Measurements from ENCODE around the gene REV3L. TPM values are rescaled to one million over a fixed set of nuclear protein-coding genes. Genes with fewer than 3 reads are reported as not detected.

The REV3L gene
- total and polyA plus RNA-seq, 2 donors (not counting 3 experiments of a cell fraction or from before 2014, with no cell fraction given): 6.0 to 22.7 TPM

- dilution Hi-C loops (cut with MboI; ENCODE audit: extremely low pct_ligation_motif_present, low sequenced_read_pairs): no loop called here
- BruUV-seq (replicated peaks): no TSS peak
- H3K9me1 ChIP-seq (replicated peaks; ENCODE audit: control insufficient read depth, extremely low read depth, insufficient read depth, low read length): no peaks in the 10 kb centered on the region
- H2AFZ ChIP-seq (ENCODE audit: low read depth, low read length): no peak overlapping the region
- DNase-seq (ENCODE audit: low read depth, low spot score) (peak; percentile 59), FAIRE-seq (no peak)
- H3K79me2 ChIP-seq (ENCODE audit: control insufficient read depth, insufficient read depth, low read length): peaks cover 29% of the 10 kb centered on the region
- peaks cover 3% of the 10 kb centered on the region for H3K4me1 ChIP-seq (ENCODE audit: control insufficient read depth, extremely low read depth, insufficient read depth, low read length)
- POLR2A ChIA-PET: no interaction called here
- no peak overlapping the region for H3K4me2 ChIP-seq (ENCODE audit: insufficient read depth, low read length)
- no peaks in the 10 kb centered on the region for H3K27me3 ChIP-seq (ENCODE audit: control insufficient read depth in 2 of 2, insufficient read depth in 2 of 2, low read length in 2 of 2)
- no peak overlapping the region for H3K27ac ChIP-seq (ENCODE audit: insufficient read depth, low read depth, low read length)
- intact Hi-C loops (cut with micrococcal nuclease): no loop called here
- H3K4me3 ChIP-seq (replicated peaks in 1 of 3; ENCODE audit: insufficient read depth in 1 of 3, low read depth in 1 of 3, low read length in 3 of 3): no peak overlapping the region
- H3K36me3 ChIP-seq (ENCODE audit: control insufficient read depth in 2 of 2, extremely low read depth in 1 of 2, insufficient read depth in 2 of 2, low read length in 2 of 2): no peaks in the 10 kb centered on the region
- TF ChIP-seq JUN (IDR thresholded peaks at IDR 0.05; ENCODE audit: borderline replicate concordance, insufficient read depth, insufficient read length, low read depth): no peak
- TF ChIP-seq MYC (IDR thresholded peaks at IDR 0.05; ENCODE audit: low read depth, low read length): no peak
- no peak for TF ChIP-seq POLR2AphosphoS5 (IDR thresholded peaks at IDR 0.05; ENCODE audit: insufficient read depth, low read depth, low read length)
- TF ChIP-seq, protein P1, sequence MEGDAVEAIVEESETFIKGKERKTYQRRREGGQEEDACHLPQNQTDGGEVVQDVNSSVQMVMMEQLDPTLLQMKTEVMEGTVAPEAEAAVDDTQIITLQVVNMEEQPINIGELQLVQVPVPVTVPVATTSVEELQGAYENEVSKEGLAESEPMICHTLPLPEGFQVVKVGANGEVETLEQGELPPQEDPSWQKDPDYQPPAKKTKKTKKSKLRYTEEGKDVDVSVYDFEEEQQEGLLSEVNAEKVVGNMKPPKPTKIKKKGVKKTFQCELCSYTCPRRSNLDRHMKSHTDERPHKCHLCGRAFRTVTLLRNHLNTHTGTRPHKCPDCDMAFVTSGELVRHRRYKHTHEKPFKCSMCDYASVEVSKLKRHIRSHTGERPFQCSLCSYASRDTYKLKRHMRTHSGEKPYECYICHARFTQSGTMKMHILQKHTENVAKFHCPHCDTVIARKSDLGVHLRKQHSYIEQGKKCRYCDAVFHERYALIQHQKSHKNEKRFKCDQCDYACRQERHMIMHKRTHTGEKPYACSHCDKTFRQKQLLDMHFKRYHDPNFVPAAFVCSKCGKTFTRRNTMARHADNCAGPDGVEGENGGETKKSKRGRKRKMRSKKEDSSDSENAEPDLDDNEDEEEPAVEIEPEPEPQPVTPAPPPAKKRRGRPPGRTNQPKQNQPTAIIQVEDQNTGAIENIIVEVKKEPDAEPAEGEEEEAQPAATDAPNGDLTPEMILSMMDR (IDR thresholded peaks at IDR 0.05; ENCODE audit: extremely low read depth in 1 of 2, insufficient read depth in 1 of 2, low read depth in 1 of 2, low read length in 2 of 2): no peak
- no peak for TF ChIP-seq EZH2 (IDR thresholded peaks at IDR 0.05; ENCODE audit: borderline replicate concordance, low read depth, low read length, severe bottlenecking)
- no peak for TF ChIP-seq GATA2 (IDR thresholded peaks at IDR 0.05; ENCODE audit: insufficient read depth, insufficient read length, low read depth, low read length)
- TF ChIP-seq, protein P2, sequence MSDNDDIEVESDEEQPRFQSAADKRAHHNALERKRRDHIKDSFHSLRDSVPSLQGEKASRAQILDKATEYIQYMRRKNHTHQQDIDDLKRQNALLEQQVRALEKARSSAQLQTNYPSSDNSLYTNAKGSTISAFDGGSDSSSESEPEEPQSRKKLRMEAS (IDR thresholded peaks at IDR 0.05; ENCODE audit: insufficient read depth, insufficient read length): no peak
- TF ChIP-seq FOS (IDR thresholded peaks at IDR 0.05; ENCODE audit: borderline replicate concordance, insufficient read depth, low read length): no peak
- no peak for TF ChIP-seq POLR2A (IDR thresholded peaks at IDR 0.05; ENCODE audit: low read depth, low read length)
- CTCF ChIA-PET: no interaction called here
- H3K9me3 ChIP-seq (replicated peaks; ENCODE audit: control insufficient read depth, insufficient read depth, low read length): no peaks in the 10 kb centered on the region
- H4K20me1 ChIP-seq (replicated peaks; ENCODE audit: control insufficient read depth, extremely low read depth, insufficient read depth, low read length): no peaks in the 10 kb centered on the region
- no peak overlapping the region for H3K9ac ChIP-seq (replicated peaks; ENCODE audit: extremely low read depth, insufficient read depth, low read length)
Observed at GRCh38 chr6:111456208-111456607, 26.8 kb downstream of the REV3L start.

All from endothelial cell of umbilical vein (primary cell).